SIG-M5 treated with dmso at 0.1 percent for 504 hours (cell line): ENCODE measurements around the gene LMBRD2.

Experiments used
- DNase-seq: peaks from one replicate; lab custom pipeline; 2025; ENCODE audit not compliant: unreplicated experiment; lab: John Stamatoyannopoulos, UW

Gene LMBRD2

DNA sequence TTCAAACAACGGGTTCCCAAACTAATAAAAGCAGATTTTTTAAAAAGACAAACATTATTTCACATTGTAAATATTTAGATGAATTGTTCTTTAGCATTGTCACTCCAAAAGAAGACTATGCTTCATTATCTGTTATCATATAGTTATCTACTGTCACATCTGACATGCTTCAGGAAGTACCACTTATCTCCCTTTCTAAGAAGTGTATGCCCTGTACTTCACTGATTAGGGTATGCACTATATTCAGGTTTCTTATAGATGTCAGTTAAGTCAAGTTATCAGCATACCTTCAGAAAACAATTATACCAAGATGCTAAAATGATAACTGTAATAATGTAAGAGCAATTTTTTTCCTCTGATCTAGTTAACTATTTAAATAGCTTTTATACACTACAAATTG, 40.4 kb downstream of the LMBRD2 start:
- DNase-seq: no peak

DNA sequence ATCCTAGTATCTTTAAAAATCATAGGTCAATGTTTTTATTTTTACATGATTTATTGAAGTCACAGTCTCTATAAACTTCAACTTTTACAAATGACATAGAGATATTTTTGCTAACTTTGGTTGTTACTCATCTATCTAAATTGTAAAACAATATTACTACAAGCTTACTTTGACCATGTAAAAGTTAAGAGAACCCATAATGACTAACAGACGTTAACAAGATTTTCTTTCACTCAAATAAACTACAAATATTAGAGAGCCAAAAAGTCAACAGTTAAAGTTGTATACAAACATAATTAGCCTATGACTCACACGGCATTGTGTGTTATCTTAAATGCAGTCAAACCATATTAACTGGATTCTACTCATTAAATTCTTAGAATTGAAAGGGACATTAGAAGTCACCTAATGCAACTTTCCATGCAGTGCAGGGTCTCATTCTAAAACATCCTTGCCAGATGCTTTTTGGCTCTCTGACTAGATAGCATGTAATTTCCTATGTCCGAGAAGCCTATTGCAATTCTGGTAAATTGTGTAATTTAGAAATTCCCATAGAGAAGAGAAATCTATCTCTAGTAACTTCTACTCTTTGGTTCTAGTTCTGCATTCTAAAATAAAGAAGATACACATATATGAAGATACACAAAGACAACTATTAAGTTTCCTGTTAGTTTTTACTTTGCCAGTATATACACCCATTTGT, 42.8 kb downstream of the LMBRD2 start:
- DNase-seq: no peak

DNA sequence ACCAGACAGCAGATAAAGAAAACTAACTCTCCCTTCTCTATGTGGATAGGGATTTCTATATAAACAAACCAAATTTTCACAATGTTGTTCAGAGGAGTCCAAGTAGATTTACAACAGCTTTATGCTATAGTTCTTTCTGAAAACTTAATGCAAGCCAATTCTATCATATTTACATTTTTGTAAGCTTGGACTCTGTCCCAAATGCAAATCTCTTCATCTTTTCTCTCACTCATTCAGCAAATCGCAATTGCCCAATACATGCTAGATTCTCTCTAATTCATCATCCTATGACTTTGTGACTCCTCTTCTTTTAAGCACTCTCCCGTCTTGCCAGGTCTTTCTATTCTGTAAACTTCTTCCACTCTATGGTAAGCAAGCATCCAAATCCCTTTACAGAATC, 45.9 kb downstream of the LMBRD2 start:
- DNase-seq: no peak

DNA sequence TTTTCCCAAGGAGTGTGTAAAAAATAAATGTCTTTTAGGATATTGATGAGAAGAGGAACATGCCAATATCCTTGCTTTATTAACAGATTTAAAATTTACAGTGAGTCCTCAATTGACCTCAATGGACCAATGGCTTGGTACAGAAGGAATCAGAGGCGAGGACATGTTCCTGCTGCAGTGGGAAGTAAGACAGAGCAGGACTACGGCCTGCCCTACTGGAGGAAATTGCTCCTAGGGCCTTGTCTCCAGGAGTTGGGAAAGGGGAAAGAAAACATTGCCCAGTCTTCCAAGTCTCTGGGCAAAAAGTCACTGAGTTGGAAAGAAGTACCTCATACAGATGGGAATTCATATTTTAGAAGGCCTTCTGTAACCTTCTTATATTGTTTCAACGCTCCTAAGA, 51.9 kb downstream of the LMBRD2 start:
- DNase-seq: no peak

DNA sequence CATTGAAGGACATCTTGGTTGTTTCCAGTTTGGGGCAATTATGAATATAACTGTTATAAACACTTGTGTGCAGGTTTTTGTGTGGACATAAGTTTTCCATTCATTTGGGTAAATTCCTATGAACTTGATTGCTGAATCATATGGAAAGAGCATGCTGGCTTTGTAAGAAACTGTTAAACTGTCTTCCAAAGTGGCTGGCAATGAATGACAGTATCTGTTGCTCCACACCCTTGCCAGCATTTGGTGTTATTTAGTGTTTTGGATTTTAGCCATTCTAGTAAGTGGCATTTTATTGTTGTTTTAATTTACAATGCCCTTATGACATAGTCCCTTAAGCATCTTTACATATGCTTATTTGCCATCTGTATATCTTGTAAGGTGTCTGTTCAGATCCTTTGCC, 55.2 kb downstream of the LMBRD2 start:
- DNase-seq: no peak

DNA sequence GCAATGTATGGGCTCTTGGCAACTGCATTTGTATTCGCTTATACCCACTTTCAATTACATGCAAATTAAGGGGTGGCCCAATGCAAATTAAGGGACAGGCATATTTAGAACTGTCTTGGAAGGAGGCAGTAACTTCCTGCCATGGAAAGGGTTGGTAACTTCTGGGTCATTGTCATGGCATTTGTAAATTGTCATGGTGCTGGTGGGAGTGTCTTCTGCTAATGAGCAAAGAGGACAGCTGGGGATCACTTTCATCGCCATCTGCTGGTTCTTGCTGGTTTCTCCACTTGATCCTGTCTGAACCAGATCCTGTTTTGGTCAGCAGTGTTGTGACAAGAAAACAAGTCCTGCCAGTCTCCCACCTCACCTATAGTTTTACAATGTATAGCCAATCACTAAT, 61.7 kb downstream of the LMBRD2 start:
- DNase-seq: peak; percentile 45

DNA sequence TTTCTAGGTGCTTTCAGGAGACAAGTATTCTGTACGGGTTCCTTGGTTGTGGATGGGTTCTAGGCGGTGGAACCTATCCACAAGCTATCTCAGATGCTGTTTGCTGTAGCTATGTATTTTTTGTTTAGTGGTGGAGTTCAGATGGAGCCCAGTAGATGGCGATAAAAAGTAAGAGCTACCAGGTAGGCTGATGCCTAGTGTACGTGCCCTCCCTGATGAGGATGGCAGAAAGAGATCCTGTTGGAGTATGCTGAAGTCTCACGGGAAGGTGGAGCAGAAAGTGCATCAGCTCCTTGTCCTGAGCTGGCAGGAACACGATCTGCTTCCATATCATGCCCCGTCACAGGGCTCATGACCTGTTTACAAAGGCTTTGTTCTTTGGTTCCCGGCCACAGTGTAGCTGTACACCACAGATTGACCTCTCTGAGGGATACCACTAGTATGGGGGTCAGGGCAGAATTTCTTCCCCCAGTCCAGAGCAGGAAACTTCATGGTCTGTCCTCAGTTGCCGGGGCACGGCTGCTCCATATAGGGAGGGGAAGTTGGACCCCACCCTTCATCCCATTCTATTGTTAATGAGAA, 72.4 kb downstream of the LMBRD2 start:
- DNase-seq: peak; percentile 66

DNA sequence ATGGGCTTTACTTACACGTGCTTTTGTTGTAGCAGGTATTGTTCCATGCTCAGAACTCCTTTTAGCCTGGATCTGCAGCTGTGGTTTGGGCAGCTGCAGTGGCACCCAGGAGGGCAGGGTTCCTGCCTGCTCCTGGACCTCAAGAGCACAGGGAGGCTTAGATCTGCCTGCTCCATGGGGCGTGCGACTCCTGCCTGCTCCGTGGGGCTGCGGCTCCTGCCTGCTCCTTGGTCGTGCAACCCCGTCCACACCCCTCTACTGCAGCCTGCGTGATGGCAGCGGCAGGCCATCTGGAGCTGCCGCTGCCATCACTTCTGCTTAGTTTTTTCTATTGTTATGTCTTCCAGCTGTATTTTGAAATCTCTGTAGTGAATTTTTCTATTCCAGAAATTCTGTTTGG, 73.3 kb downstream of the LMBRD2 start:
- DNase-seq: no peak

DNA sequence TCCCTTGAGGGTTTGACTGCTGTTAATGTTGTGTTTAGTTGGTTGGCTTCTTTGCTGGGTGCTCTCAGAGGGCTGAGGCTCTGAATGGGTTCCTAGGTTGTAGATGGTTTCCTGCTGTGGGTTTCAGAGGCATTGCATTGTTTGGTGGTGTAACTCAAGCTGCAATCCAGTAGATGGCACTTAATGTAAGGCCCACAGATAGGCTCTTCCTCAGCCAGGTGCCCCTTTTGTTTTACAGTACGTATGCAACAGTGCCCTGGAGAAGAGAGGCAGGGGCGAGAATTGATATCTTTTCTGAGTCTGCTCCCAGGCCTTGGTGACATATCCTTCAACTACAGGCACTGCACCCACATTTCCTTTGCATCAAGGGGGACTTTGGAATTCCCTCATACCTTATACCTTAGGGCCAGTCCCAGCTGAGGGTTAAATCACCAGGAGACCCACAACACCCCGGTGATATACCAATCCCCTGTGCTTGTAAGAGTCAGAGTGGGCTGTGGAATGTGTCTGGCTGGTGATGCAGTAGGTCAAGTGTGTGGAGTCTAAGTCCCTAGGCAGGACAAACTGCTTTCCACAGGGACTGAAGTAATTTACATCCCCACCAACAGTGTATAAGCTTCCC, 78.0 kb downstream of the LMBRD2 start:
- DNase-seq: peak; percentile 54

DNA sequence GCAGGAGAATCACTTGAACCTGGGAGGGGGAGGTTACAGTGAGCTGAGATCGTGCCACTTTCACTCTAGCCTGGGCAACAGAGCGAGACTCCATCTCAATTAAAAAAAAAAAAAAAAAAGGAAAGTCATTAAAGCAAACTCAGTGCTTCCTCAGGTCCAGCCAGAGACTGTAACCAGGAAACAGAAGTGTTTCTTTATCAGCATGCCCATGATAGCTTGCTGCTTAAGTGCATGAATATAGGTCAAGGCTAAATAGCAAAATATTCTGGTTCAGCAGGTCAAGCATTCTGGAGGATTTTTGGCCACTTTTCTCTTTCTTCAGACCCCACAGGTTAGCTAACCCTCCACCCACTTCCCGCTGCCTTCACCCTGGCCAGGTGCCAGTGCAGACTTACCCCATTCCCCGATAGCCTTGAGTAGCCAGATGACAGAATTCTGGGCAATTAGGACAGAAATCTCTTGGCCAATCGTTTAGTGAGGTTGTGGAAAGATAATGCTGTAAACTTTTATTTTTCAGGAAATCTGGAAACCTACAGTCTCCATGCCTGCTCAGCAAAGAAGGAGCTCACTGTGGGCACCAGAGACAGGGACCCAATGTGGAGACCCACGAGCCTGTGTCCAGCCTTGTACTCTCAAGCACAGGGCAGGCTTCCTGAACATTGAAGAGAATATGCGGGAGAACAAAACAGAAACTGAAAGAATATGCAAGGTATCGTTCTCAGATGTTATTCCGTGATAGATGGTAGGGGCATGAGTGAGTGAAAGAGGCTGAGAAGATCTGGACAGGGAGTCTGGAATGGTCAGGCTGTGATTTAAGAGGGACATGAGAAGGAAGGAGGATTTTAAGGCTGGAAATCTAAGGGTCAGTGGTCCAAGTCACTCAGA, 80.8 kb downstream of the LMBRD2 start:
- no peak for DNase-seq

DNA sequence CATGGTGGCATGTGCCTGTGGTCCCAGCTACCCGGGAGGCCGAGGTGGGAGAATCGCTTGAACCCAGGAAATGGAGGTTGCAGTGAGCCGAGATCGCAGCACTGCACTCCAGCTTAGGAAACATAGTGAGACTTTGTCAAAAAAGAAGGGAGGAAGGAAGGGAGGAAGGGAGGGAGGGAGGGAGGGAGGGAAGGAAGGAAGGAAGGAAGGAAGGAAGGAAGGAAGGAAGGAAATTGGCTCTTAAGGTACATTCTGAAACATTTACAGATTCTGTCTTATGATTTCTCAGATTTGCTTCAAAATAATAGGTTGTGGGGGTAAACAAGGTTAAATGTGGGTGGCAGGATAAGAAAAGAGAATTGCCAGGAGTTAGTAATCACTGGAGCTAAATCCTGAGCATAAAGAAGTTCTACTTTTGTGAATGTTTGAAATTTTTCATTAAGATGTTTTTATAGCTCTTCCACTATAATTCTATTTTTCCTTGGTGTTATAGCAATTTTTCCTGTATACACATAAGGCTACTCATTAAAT, 82.9 kb downstream of the LMBRD2 start:
- DNase-seq: no peak

DNA sequence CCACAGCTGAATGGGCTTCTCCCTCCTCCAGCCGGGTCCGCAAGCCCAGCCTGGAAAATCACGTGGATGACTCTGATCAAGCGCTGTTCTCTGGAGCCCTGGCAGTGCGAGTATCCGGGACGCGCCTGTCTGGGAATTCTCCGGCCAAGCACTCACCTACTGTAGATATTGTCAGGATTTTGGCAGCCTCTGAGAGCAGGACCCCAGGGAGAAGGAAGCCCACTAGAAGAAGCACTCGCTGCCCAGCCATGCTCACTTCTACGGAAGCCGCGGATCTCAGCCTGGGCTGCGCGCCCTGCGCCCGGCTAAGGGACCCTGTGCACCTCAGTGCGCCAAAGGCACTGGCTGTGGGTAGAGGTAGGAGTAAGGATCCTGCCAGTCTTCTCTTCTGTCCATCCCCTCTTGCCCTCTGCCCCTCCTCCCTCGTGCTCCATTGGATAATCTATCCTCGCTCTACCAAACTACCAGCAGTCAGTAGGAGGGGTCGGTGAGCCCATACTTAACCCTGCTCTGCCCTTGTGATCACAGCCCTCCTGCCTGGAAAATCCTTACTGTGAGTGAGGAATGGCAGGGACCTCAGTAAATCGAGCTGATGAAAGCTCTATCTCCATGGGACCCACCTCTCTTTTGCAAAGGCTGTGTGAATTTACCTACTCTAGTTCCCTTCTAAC, 85.0 kb downstream of the LMBRD2 start, which contains the start of gene UGT3A2:
TSS of gene UGT3A2 (minus strand) at position 343 of the 671 bp plus-strand sequence. CDS start at position 250, 93 bp downstream.
- DNase-seq: no peak

DNA sequence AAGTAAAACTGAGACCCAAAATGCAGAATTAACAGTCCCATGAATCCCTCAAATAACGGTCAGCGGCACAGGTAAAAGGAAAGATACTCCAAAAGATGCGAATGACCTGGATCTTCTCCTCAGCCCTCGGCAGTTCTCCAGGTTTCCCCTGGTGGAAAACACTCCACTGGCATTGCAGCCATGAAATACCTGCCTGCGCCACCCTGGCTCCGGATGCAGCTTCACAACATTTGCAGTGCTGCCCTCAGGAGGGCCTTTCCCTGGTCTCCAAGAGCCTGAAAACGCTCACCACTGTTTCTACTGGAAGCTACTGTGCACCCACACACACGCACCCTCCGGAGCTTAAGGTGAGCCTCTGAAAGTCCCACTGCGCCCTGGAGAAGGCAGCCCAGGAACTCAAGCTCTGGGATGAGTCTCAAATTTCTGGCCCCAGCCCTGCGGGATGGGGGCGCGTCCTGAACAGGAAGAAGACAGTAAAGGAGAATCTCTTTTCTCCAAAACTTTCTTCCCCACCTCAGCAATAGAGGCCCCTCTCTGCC, 85.6 kb downstream of the LMBRD2 start:
- no peak for DNase-seq

DNA sequence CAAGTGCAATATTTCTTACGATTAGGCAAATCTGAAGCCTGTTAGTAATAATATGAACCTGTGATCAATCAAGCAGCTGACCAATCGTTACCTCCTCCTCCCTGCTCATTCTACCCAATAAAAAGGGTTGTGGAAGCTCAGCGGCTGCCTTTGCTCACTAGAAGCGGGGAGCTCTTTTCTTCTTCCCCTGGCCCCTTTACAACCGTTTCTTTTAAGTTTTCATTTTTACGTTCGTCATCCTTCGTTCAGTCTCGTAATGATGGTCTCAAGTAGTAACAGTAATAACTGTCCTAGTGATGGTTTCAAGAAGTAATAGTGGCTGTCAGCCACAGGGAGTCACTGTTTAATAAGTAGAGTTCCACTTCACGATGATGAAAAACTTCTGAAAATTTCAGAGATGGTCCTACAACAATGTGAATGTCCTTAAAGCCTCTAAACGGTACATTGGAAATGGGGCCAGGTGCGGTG, 91.2 kb downstream of the LMBRD2 start:
- peak; percentile 36 for DNase-seq

DNA sequence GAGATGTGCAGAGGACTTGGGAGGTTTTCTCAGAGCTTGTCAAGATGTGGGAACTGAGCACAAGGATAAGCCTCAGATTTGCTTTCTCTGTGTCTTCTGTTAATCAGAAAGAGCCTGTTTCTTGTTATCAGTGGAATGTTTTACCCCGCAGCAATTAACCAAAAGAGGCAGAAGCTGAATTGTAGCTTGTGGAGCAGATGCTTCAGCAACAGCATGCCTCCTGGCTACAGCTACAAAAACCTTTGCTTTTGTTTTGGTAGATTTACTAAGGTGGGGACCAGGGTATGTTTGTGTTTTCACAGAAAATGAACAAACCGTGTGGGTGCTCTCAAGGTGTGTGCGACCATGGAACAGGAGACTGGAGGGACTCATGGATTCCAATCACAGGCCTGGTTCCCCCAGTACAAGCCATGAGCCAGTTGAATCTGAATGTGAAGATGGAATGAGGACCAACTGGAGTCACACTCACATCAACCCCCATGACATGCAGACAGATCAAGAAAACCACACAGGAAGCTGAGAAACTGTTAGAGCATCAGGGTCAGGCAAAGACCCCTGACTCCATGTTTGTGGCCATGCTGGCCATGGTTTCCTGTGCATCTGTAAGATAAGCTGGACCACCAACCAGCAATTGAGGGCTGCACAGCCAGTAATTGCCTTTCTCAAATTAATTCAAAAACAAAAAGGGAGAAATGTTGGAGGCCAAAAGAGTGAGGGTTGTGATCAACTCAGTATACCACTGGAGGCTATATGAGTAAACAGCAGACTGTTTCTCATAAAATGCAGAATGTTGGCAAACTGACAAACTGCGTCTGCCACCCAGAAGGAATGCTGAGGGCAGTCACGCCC, 91.9 kb downstream of the LMBRD2 start:
- DNase-seq: no peak

DNA sequence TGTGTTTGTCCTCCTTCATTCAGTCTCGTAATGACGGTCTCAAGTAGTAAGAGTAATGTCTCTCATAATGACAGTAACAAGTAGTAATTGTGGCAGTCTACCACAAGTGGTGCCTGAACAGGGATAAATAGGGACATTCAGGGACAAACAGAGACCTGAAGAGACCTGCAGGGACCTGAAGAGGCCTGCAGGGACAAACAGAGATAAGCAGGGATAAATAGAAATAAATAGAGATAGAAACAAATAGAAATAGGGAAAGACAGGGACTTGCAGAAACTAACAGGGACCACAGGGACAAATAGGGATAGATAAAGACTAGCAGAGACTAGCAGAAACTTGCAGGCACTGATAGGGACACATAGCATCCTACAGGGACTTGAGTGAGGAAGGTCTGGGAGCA, 92.9 kb downstream of the LMBRD2 start:
- DNase-seq: no peak

DNA sequence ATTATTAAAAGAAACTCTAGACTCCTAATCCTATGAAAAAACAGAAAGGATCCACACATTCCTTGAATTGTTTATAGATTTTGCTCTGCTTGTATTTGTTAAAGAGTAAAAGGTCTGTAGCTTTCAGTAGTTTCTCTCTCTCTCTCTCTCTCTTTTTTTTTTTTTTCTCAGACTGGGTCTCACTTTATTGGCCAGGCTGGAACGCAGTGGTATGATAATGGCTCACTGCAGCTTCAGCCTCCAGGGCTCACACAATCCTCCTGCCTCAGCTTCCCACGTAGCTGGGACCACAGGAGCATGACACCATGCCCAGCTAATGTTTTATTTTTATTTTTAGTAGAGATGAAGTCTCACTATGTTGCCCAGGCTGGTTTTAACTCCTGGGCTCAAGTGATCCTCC, 94.3 kb downstream of the LMBRD2 start:
- no peak for DNase-seq

DNA sequence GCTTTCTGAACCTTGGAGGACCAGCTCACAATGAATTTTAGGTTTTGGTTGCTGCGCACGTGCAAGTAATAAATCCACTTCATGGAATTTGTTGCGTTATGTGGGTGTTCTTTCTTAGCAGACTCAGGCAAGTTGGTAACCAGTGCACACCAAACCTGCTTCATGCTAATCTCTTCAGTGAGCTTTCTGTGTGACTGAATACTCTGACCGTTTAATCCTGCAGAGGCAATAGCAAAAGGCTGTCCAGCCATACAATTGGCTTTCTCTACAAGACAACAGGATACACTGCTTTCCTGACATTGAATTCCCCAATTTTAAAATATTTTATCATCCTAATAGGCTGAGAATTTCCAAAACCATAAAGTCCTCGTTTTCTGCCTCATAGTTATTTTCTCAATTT, 95.3 kb downstream of the LMBRD2 start:
- no peak for DNase-seq

DNA sequence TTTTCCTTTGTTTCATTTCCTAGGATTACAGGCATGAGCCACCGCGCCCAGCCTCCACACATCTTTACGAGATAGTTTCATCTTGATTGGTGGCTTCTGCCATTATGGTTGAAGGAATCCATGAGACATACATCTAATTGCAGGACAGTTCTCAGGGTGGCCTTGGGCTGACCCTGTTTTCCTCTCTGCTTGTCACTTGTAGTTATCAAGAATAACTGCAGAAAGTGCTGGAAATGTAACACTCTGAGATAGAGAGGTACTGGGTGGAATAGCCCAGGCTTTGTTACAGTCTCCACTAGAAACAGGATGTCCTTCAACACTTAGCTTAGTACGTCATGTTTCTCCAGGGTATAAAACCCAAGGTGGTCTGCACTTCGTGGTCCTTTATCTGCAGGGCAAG, 95.7 kb downstream of the LMBRD2 start:
- no peak for DNase-seq
